K562 (cell line): ENCODE results near the gene TRIM33. TPM values are rescaled to one million over a fixed set of nuclear protein-coding genes. Genes with fewer than 3 reads are reported as not detected.

Experiments
- ASH1L ChIP-seq: fragments of 450-650 bp; IDR thresholded peaks from 2 replicates; pipeline ENCODE4 v1.6.1; 2018; ENCODE audit warnings: borderline replicate concordance, mild to moderate bottlenecking, low read depth; ENCODE audit not compliant: partially characterized antibody
- BMI1 ChIP-seq: fragments of 150-350 bp; IDR thresholded peaks from 2 replicates; pipeline ENCODE4 v1.6.1; 2014; ENCODE audit warnings: low read length
- ETV6 ChIP-seq, 3 experiments: fragments of 150-350 bp in 1 of 3; sonication (generic) in 1 of 3; formaldehyde crosslinking in 1 of 3; IDR thresholded peaks; 2 replicates each; pipeline versions ENCODE4 v1.6.1 to v1.8.0; 2014 to 2022; ENCODE audit warnings: borderline replicate concordance in 2 of 3, low read depth in 2 of 3, antibody characterized with exemption in 1 of 3, low read length in 1 of 3, mild to moderate bottlenecking in 1 of 3, missing genetic modification reagents in 1 of 3
- EWSR1 ChIP-seq: fragments of 450-650 bp; IDR thresholded peaks from 2 replicates; pipeline ENCODE4 v1.6.1; 2018; ENCODE audit warnings: borderline replicate concordance, mild to moderate bottlenecking, low read depth, moderate library complexity; ENCODE audit not compliant: partially characterized antibody
- HNRNPL ChIP-seq: fragments of 200-400 bp; formaldehyde crosslinking; IDR thresholded peaks from 2 replicates; pipeline ENCODE4 v1.6.1; 2017; ENCODE audit warnings: low read depth, mild to moderate bottlenecking, low read length
- JUNB ChIP-seq: fragments of 450-650 bp; formaldehyde crosslinking; conservative IDR thresholded peaks from 2 replicates; pipeline ENCODE4 v1.4.0; 2020; ENCODE audit warnings: mild to moderate bottlenecking
- KAT2B ChIP-seq: IDR thresholded peaks from one replicate; pipeline ENCODE4 v1.6.1; 2012; ENCODE audit warnings: low read depth, mild to moderate bottlenecking, control low read depth, inconsistent platforms, low read length, moderate library complexity
- KLF13 ChIP-seq: fragments of 450-650 bp; IDR thresholded peaks from 2 replicates; pipeline ENCODE4 v1.6.1; 2016; ENCODE audit warnings: missing genetic modification characterization, low read depth, mild to moderate bottlenecking, missing compliant biosample characterization, moderate library complexity, borderline replicate concordance
- MAX ChIP-seq: sonication (generic); formaldehyde crosslinking; IDR thresholded peaks from 2 replicates; pipeline ENCODE4 v1.9.0; 2022; ENCODE audit warnings: mild to moderate bottlenecking, missing genetic modification reagents
- MCM2 ChIP-seq: fragments of 450-650 bp; IDR thresholded peaks from 2 replicates; pipeline ENCODE4 v1.6.1; 2017; ENCODE audit warnings: low read depth, mild to moderate bottlenecking
- NCOA4 ChIP-seq: fragments of 450-650 bp; IDR thresholded peaks from 2 replicates; pipeline ENCODE4 v1.6.1; 2018; ENCODE audit warnings: mild to moderate bottlenecking; ENCODE audit not compliant: partially characterized antibody
- POLR2G ChIP-seq: fragments of 200-400 bp; formaldehyde crosslinking; IDR thresholded peaks from 2 replicates; pipeline ENCODE4 v1.6.1; 2017; ENCODE audit warnings: low read depth, mild to moderate bottlenecking, antibody characterized with exemption, low read length, moderate library complexity
- POLR3A ChIP-seq: IDR thresholded peaks from 2 replicates; pipeline ENCODE4 v1.6.1; 2011; ENCODE audit warnings: borderline replicate concordance, mild to moderate bottlenecking, moderate library complexity; ENCODE audit not compliant: insufficient read length, insufficient read depth; ENCODE audit errors: extremely low read depth
- SNRNP70 ChIP-seq: fragments of 200-400 bp; formaldehyde crosslinking; optimal IDR thresholded peaks from 2 replicates; pipeline ENCODE3; 2017; ENCODE audit warnings: low read depth, low read length
- THAP7 ChIP-seq: fragments of 250-450 bp; sonication (Bioruptor Pico); IDR thresholded peaks from 2 replicates; pipeline ENCODE4 v1.5.0; 2021
- ZFP30 ChIP-seq: fragments of 250-450 bp; sonication (Bioruptor Pico); IDR thresholded peaks from 2 replicates; pipeline ENCODE4 v1.8.0; 2022; ENCODE audit warnings: moderate library complexity, mild to moderate bottlenecking, inconsistent platforms, borderline replicate concordance
- ZKSCAN8 ChIP-seq: fragments of 200-800 bp; sonication (Bioruptor generic); IDR thresholded peaks from 2 replicates; pipeline ENCODE4 v1.6.1; 2016; ENCODE audit warnings: missing genetic modification characterization, missing compliant biosample characterization
- ZNF143 ChIP-seq: sonication (generic); formaldehyde crosslinking; IDR thresholded peaks from 2 replicates; pipeline ENCODE4 v1.9.0; 2022; ENCODE audit warnings: mild to moderate bottlenecking, missing genetic modification reagents
- ZNF197 ChIP-seq: fragments of 200-800 bp; sonication (Bioruptor generic); IDR thresholded peaks from 2 replicates; pipeline ENCODE4 v1.6.1; 2016; ENCODE audit warnings: low read depth, missing genetic modification characterization, missing compliant biosample characterization
- ZNF408 ChIP-seq: fragments of 250-450 bp; sonication (Bioruptor Pico); IDR thresholded peaks from 2 replicates; pipeline ENCODE4 v1.4.0; 2020; ENCODE audit warnings: low read depth, mild to moderate bottlenecking, moderate library complexity
- polyA plus RNA-seq, 8 experiments: library from polyadenylated mRNA; depleted of rRNA in 4 of 8; stranded (reverse) in 5 of 8; unstranded in 3 of 8; fragments of >200 nt; fragmentation: Nextera tagmentation in 2 of 8; fragmentation: Illumina TruSeq in 1 of 8; extraction: Ambion mirVana in 2 of 8; extraction: Trizol in 1 of 8; gene quantifications; 2 replicates each; pipeline versions ENCODE4 v1.2.1 to v1.2.3, GENCODE V29; 2011 to 2014; ENCODE audit warnings: inconsistent platforms in 1 of 8, missing spikeins in 1 of 8
- total RNA-seq, 7 experiments: library from RNA; depleted of rRNA in 6 of 7; stranded (reverse); fragments of >200 nt in 6 of 7; fragmentation: Illumina TruSeq in 2 of 7; extraction: Trizol in 2 of 7; gene quantifications; 2 replicates each; pipeline versions ENCODE4 v1.2.1 to v1.2.3, GENCODE V29; 2011 to 2021; ENCODE audit warnings: low replicate concordance in 1 of 7
- TF ChIP-seq, protein P1 (sequence below): IDR thresholded peaks from 3 replicates; pipeline ENCODE4 v1.6.1; 2011; ENCODE audit warnings: borderline replicate concordance, mild to moderate bottlenecking; ENCODE audit not compliant: insufficient read length, insufficient read depth
- TF ChIP-seq, protein P2 (sequence below): sonication (generic); formaldehyde crosslinking; IDR thresholded peaks from 2 replicates; pipeline ENCODE4 v1.8.0; 2022; ENCODE audit warnings: missing genetic modification reagents, mild to moderate bottlenecking, moderate library complexity, borderline replicate concordance

The TRIM33 gene
- total and polyA plus RNA-seq, 9 of the 15 experiments (the other 6 are each of a cell fraction or from before 2014, with no cell fraction given) = 9.3 to 58.4 (median 40.2) TPM

GRCh38 chr1:114379987-114380386, 131.0 kb downstream of the TRIM33 start (continued):
- TF ChIP-seq JUNB (CRISPR knock-in tag) (no peak), HNRNPL (no peak), KLF13 (tag) (peak; percentile 68; the same call in 1 of the 2 replicates), POLR2G (no peak), SNRNP70 (no peak), ZFP30 (CRISPR knock-in tag) (no peak), ZKSCAN8 (peak; percentile 87), ZNF197 (peak; percentile 96), THAP7 (CRISPR knock-in tag) (no peak), BMI1 (no peak), EWSR1 (no peak), POLR3A (no peak), ZNF143 (no peak), ASH1L (no peak), KAT2B (no peak), NCOA4 (no peak), MAX (CRISPR knock-in tag) (peak; percentile 52; the same call in 1 of the 2 replicates), ZNF408 (CRISPR knock-in tag) (no peak), ETV6 (IDR thresholded peaks at IDR 0.05; ENCODE audit: borderline replicate concordance in 1 of 2, low read depth in 2 of 2, low read length in 1 of 2) (peak; percentile 29 to 89; a peak in 2 of 4 replicates), ETV6 (CRISPR knock-in tag; IDR thresholded peaks at IDR 0.05; ENCODE audit: borderline replicate concordance) (no peak), MCM2 (no peak)
- TF ChIP-seq, protein P1, sequence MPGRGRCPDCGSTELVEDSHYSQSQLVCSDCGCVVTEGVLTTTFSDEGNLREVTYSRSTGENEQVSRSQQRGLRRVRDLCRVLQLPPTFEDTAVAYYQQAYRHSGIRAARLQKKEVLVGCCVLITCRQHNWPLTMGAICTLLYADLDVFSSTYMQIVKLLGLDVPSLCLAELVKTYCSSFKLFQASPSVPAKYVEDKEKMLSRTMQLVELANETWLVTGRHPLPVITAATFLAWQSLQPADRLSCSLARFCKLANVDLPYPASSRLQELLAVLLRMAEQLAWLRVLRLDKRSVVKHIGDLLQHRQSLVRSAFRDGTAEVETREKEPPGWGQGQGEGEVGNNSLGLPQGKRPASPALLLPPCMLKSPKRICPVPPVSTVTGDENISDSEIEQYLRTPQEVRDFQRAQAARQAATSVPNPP = no peak
- TF ChIP-seq, protein P2, sequence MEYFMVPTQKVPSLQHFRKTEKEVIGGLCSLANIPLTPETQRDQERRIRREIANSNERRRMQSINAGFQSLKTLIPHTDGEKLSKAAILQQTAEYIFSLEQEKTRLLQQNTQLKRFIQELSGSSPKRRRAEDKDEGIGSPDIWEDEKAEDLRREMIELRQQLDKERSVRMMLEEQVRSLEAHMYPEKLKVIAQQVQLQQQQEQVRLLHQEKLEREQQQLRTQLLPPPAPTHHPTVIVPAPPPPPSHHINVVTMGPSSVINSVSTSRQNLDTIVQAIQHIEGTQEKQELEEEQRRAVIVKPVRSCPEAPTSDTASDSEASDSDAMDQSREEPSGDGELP (CRISPR knock-in tag) = no peak; the same call in 1 of the 2 replicates
